Esophagus muscularis mucosa (tissue), 4 donors: ENCODE data around the gene SLN.

Experiments
- CTCF ChIP-seq, 3 experiments: fragments of 200-600 bp in 2 of 3; fragments of 450-650 bp in 1 of 3; sonication (generic) in 2 of 3; IDR thresholded peaks; one replicate each; pipeline ENCODE4 v1.5.1; 2017 to 2019; ENCODE audit warnings: antibody characterized with exemption in 3 of 3, mild to moderate bottlenecking in 2 of 3, moderate library complexity in 1 of 3
- EP300 ChIP-seq: sonication (generic); formaldehyde crosslinking; IDR thresholded peaks from one replicate; pipeline ENCODE4 v1.6.1; 2017; ENCODE audit warnings: antibody characterized with exemption
- POLR2A ChIP-seq: fragments of 450-650 bp; IDR thresholded peaks from one replicate; pipeline ENCODE4 v1.6.1; 2017; ENCODE audit warnings: antibody characterized with exemption, moderate library complexity, mild to moderate bottlenecking, low read depth
- POLR2AphosphoS5 ChIP-seq, 2 donors: sonication (generic); formaldehyde crosslinking; IDR thresholded peaks; one replicate each; pipeline ENCODE4 v1.6.1; 2017; ENCODE audit warnings: antibody characterized with exemption in 2 of 2

DNA sequence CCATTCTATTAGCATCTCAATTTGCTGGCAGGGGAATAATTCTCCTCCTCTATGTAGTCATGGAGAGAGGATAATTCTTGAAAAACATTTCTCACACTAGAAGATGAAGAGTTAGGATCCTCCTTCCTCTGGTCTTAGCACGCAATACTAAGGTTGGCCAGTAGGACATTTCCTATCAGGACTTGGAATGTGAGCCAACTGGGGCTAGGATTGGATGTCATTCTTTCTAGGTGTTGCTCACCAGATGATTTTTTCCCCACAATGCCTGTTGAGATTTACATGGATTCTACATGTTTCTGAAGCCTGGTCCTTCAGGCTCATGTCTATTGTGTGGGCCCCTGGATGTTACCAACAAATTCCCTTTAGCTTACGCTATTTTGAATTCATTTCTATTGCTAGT is 28.0 kb downstream of the SLN start:
- peak in 1 of 3 experiments; percentile 18 for TF ChIP-seq CTCF (IDR thresholded peaks at IDR 0.05)
- TF ChIP-seq POLR2A: no peak
- no peak for TF ChIP-seq POLR2AphosphoS5 (IDR thresholded peaks at IDR 0.05)
- TF ChIP-seq EP300: no peak
